PC-3 (cell line): ENCODE results near the gene SP140L. TPM values are rescaled to one million over a fixed set of nuclear protein-coding genes. Genes with fewer than 3 reads are reported as not detected.

Experiments used
- ATAC-seq: fragments of 200-7000 bp; cut with Tn5 transposase; 2 replicates; pipeline ENCODE4 v1.9.1; 2020; ENCODE audit warnings: mild to moderate bottlenecking, moderate library complexity
- BruUV-seq: library from RNA; stranded (reverse); fragments of 400-500 nt; replicated peaks from 2 replicates; lab custom pipeline; 2021; lab: Mats Ljungman, UMichigan
- CTCF ChIA-PET: fragments of 300-600 bp; sonication (Branson Sonifier 250); formaldehyde crosslinking; loops from one replicate; lab custom pipeline; 2022; ENCODE audit warnings: antibody characterized with exemption; lab: Charles Lee
- POLR2A ChIA-PET: fragments of 300-600 bp; sonication (Branson Sonifier 250); formaldehyde crosslinking; loops from one replicate; lab custom pipeline; 2022; ENCODE audit warnings: antibody characterized with exemption; ENCODE audit not compliant: unreplicated experiment; lab: Charles Lee
- DNase-seq: peaks from one replicate; pipeline ENCODE4 v3.0.0-alpha.2; 2015
- H2AFZ ChIP-seq: fragments of 300-600 bp; sonication (generic); 2 replicates; pipeline ENCODE4 v1.6.0; 2016; ENCODE audit warnings: antibody characterized with exemption, low read length
- H3F3A ChIP-seq: fragments of 300-600 bp; sonication (generic); one replicate; pipeline ENCODE4 v1.6.0; 2017; ENCODE audit warnings: antibody characterized with exemption, low read length, control low read depth, mild to moderate bottlenecking; ENCODE audit not compliant: unreplicated experiment
- H3K27ac ChIP-seq: fragments of 300-600 bp; sonication (generic); 2 replicates; pipeline ENCODE4 v1.5.1; 2016; ENCODE audit warnings: mild to moderate bottlenecking, low read length
- H3K27me3 ChIP-seq: fragments of 300-600 bp; sonication (generic); 2 replicates; pipeline ENCODE4 v1.6.1; 2016; ENCODE audit warnings: low read length, mixed read lengths
- H3K36me3 ChIP-seq: fragments of 300-600 bp; sonication (generic); 2 replicates; pipeline ENCODE4 v1.6.1; 2016; ENCODE audit warnings: low read depth, mixed run types, low read length, mixed read lengths
- H3K4me1 ChIP-seq: fragments of 300-600 bp; sonication (generic); 2 replicates; pipeline ENCODE4 v1.5.1; 2016; ENCODE audit warnings: low read length; ENCODE audit not compliant: insufficient read depth
- H3K4me2 ChIP-seq: fragments of 300-600 bp; sonication (generic); 2 replicates; pipeline ENCODE4 v1.6.0; 2016; ENCODE audit warnings: low read length
- H3K4me3 ChIP-seq: fragments of 300-600 bp; sonication (generic); 2 replicates; pipeline ENCODE4 v1.5.1; 2016; ENCODE audit warnings: mild to moderate bottlenecking, low read length, mixed read lengths
- H3K79me2 ChIP-seq: fragments of 300-600 bp; sonication (generic); 2 replicates; pipeline ENCODE4 v1.6.1; 2017; ENCODE audit warnings: low read length, mixed read lengths
- H3K9ac ChIP-seq: fragments of 300-600 bp; sonication (generic); 2 replicates; pipeline ENCODE4 v1.6.0; 2016; ENCODE audit warnings: mild to moderate bottlenecking, low read length
- H3K9me2 ChIP-seq: fragments of 300-600 bp; sonication (generic); replicated peaks from 2 replicates; pipeline ENCODE4 v1.6.1; 2016; ENCODE audit warnings: mixed run types, low read length, mixed read lengths
- H3K9me3 ChIP-seq: fragments of 300-600 bp; sonication (generic); 2 replicates; pipeline ENCODE4 v1.6.1; 2016; ENCODE audit warnings: low read length, mixed read lengths
- H4K20me1 ChIP-seq: fragments of 300-600 bp; sonication (generic); 2 replicates; pipeline ENCODE4 v1.6.1; 2016; ENCODE audit warnings: low read length, mixed read lengths
- CTCF ChIP-seq: fragments of 300-600 bp; sonication (generic); conservative IDR thresholded peaks from 2 replicates; pipeline ENCODE4 v1.5.1; 2017; ENCODE audit warnings: antibody characterized with exemption, low read depth, mild to moderate bottlenecking, low read length
- EZH2 ChIP-seq: fragments of 300-600 bp; sonication (generic); IDR thresholded peaks from one replicate; pipeline ENCODE4 v1.6.1; 2017; ENCODE audit warnings: antibody characterized with exemption, mild to moderate bottlenecking, low read length; ENCODE audit not compliant: unreplicated experiment
- EZH2phosphoT487 ChIP-seq: fragments of 300-600 bp; sonication (generic); IDR thresholded peaks from 2 replicates; pipeline ENCODE4 v1.6.1; 2018; ENCODE audit warnings: mild to moderate bottlenecking, antibody characterized with exemption, low read length, borderline replicate concordance
- intact Hi-C: fragments of 100-400 bp; cut with micrococcal nuclease; formaldehyde crosslinking; loops from 2 replicates; pipeline ENCODE4 v1.9.0; 2023
- total RNA-seq: library from RNA; depleted of rRNA; stranded (reverse); fragments of >200 nt; gene quantifications from 2 replicates; pipeline ENCODE4 v1.2.3, GENCODE V29; 2014

The SP140L gene
- total RNA-seq, 1 experiment from 2014 or later = 2.8 TPM

- no peak for TF ChIP-seq EZH2phosphoT487
- no peak for TF ChIP-seq CTCF
- TF ChIP-seq EZH2 = no peak
- BruUV-seq = no TSS peak
- DNase-seq = no peak
- no peaks in the 10 kb centered on the region for H3K36me3 ChIP-seq
- no peak overlapping the region for H3K4me3 ChIP-seq
- no peaks in the 10 kb centered on the region for H4K20me1 ChIP-seq
- H3F3A ChIP-seq = no peaks in the 10 kb centered on the region
- H3K9me2 ChIP-seq = no peaks in the 10 kb centered on the region
- POLR2A ChIA-PET = no interaction called here
- H3K4me2 ChIP-seq = peak overlapping the region; percentile 32
- H3K9me3 ChIP-seq = no peaks in the 10 kb centered on the region
- no peak overlapping the region for H3K27ac ChIP-seq
- no peaks in the 10 kb centered on the region for H3K27me3 ChIP-seq
- H3K4me1 ChIP-seq = peaks cover 14% of the 10 kb centered on the region; the same call in 1 of the 2 replicates
- peaks cover 11% of the 10 kb centered on the region; the same call in 1 of the 2 replicates for H3K79me2 ChIP-seq
- intact Hi-C loops = no loop called here
- no peak overlapping the region for H2AFZ ChIP-seq
- no peak for ATAC-seq
- no peak overlapping the region for H3K9ac ChIP-seq
- CTCF ChIA-PET = no interaction called here
Measured at GRCh38 chr2:230328155-230328458, 1.1 kb downstream of the SP140L start.

GRCh38 chr2:230329946-230330605, 3.1 kb downstream of the SP140L start:
- no TSS peak for BruUV-seq
- H2AFZ ChIP-seq = 0 out of 2 replicates have a peak overlapping the region, but pooled peaks have one; percentile 15
- intact Hi-C loops = no loop called here

More at GRCh38 chr2:230329946-230330605, 3.1 kb downstream of the SP140L start:
- Histone ChIP-seq H3K79me2 (peaks cover 11% of the 10 kb centered on the region; the same call in 1 of the 2 replicates), H3K36me3 (no peaks in the 10 kb centered on the region), H4K20me1 (no peaks in the 10 kb centered on the region), H3K9ac (no peak overlapping the region), H3K4me2 (no peak overlapping the region), H3K9me2 (no peaks in the 10 kb centered on the region), H3K27me3 (no peaks in the 10 kb centered on the region), H3F3A (no peaks in the 10 kb centered on the region), H3K4me1 (peaks cover 14% of the 10 kb centered on the region; the same call in 1 of the 2 replicates), H3K27ac (no peak overlapping the region), H3K9me3 (no peaks in the 10 kb centered on the region), H3K4me3 (no peak overlapping the region)
- ChIA-PET POLR2A (no interaction called here), CTCF (no interaction called here)
- DNase-seq (no peak), ATAC-seq (no peak)
- TF ChIP-seq EZH2phosphoT487 (no peak), EZH2 (no peak), CTCF (no peak)
